HS-5 (cell line): Measurements from ENCODE around the gene STRIP2.
"Not testable (repeated sequence)": the region's sequence is repeated elsewhere in the genome, so short reads cannot be mapped to it uniquely, and the experiment has no call there.

Experiments
- DNase-seq: peaks from one replicate; pipeline ENCODE4 v3.0.0-alpha.2; 2012; ENCODE audit warnings: low read depth

The STRIP2 gene

GRCh38 chr7:129530795-129531391, 96.7 kb downstream of the STRIP2 start:
- DNase-seq = peak; percentile 86

GRCh38 chr7:129531721-129532120, 97.5 kb downstream of the STRIP2 start:
- DNase-seq = no peak

- DNase-seq = no peak
Observed at GRCh38 chr7:129532375-129532774, 98.1 kb downstream of the STRIP2 start.

DNA sequence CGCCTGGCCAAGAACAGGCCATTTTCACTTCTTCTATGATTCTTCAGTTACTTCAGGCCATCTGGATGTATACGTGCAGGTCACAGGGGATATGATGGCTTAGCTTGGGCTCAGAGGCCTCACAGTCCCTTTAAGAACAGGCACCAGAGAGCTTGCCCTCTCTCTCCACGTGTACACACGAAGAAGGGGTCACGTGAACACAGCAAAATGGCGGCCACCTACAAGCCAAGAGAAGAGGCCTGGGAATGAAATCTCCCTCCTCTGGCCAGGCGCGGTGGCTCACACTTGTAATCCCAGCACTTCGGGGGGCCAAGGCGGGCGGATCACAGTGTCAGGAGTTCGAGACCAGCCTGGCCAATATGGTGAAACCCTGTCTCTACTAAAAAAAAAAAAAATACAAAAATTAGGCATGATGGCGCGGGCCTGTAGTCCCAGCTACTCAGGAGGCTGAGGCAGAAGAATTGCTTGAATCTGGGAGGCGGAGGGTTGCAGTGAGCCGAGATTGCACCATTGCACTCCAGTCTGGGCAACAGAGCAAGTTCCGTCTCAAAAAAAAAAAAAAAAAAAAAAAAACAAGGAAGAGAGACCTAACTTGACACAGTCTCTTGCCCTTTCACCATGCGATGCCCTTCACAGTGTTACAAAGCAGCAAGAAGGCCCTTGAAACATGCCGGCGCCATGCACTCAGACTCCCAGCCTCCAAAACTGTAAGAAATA, 100.5 kb downstream of the STRIP2 start:
- not testable (repeated sequence) for DNase-seq

DNA sequence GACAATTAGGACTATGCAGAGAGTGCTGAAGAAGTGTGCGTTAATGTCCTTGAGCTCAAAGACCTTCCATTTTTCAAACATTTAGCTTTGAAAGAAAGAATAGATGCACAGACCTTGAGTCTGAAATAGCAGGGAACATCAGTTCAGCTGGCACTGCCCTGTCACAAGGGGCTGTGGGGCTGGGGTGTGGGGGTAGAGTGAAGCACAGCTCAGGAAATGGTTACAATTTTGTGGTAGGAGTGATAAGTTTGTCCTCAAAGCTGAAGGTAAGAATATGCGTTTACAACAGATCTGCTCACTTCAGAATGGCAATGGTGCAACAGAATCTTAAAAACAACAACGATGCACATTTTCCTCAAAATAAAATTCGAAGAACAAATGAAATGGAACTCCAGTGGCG, 101.7 kb downstream of the STRIP2 start:
- no peak for DNase-seq

DNA sequence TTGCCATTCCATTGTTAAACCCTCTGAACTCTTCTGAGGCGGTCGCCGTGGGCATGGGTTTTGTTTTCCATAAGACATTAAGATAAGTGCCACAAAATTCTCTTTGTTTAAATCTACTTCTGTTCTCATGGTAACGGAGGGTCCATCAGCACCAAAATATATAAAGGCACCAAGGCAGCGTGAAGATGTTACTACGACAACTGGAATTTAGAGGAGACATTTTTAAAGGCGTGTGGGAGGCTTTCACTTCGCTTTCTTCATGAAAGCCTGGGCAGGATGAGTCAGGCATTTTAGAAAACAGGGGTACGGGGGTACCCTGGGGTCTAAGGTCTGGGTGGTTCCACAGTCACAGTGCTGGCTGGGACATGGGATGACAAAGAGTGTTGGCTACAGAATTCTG, 102.1 kb downstream of the STRIP2 start:
- DNase-seq = no peak
